Ascending aorta (tissue), 2 donors: ENCODE results near the gene CCDC172. TPM values are rescaled to one million over a fixed set of nuclear protein-coding genes. Genes with fewer than 3 reads are reported as not detected.

Experiments used
- DNase-seq, 2 donors: peaks; one replicate each; pipeline ENCODE4 v3.0.0-alpha.2; 2019; ENCODE audit warnings: low spot score in 2 of 2
- H3K27ac ChIP-seq, 2 donors: fragments of 200-600 bp; sonication (generic); one replicate each; pipeline ENCODE4 v1.5.1; 2016 to 2017; ENCODE audit warnings: mild to moderate bottlenecking in 1 of 2
- H3K27me3 ChIP-seq: fragments of 200-600 bp; sonication (generic); one replicate; pipeline ENCODE4 v1.5.1; 2017
- H3K36me3 ChIP-seq, 2 donors: fragments of 200-600 bp; sonication (generic); one replicate each; pipeline ENCODE4 v1.5.1; 2016
- H3K4me1 ChIP-seq, 2 donors: fragments of 200-600 bp; sonication (generic); one replicate each; pipeline ENCODE4 v1.5.1; 2016 to 2017; ENCODE audit warnings: mild to moderate bottlenecking in 1 of 2
- H3K4me3 ChIP-seq, 2 donors: fragments of 200-600 bp; sonication (generic); one replicate each; pipeline ENCODE4 v1.5.1; 2016 to 2017; ENCODE audit warnings: mild to moderate bottlenecking in 1 of 2
- H3K9me3 ChIP-seq, 2 donors: fragments of 200-600 bp; sonication (generic); one replicate each; pipeline ENCODE4 v1.5.1; 2016
- CTCF ChIP-seq, 3 experiments: fragments of 200-600 bp in 2 of 3; fragments of 450-650 bp in 1 of 3; sonication (generic) in 2 of 3; IDR thresholded peaks; one replicate each; pipeline ENCODE4 v1.5.1; 2016 to 2019; ENCODE audit warnings: antibody characterized with exemption in 3 of 3, mild to moderate bottlenecking in 1 of 3, moderate library complexity in 1 of 3
- intact Hi-C: fragments of 100-400 bp; cut with DNase I; formaldehyde crosslinking; loops from one replicate; pipeline ENCODE4 v1.15.1; 2023
- total RNA-seq: library from RNA; depleted of rRNA; stranded (reverse); fragments of >200 nt; gene quantifications from one replicate; pipeline ENCODE4 v1.1.0, GENCODE V29; 2016

Gene CCDC172
- total RNA-seq, result not detected

GRCh38 chr10:116324227-116324950, at the start of gene CCDC172:
Gene CCDC172 (plus strand): TSS chr10:116324448. CDS start chr10:116325012, 564 bp downstream.
- H3K27ac ChIP-seq, result no peak within 1 kb of the TSS

GRCh38 chr10:116276981-116277380, 47.3 kb upstream of the CCDC172 start:
- intact Hi-C loops, result loop anchor here (10.0 kb wide), 1 partner anchor 232 kb away; no protein-coding TSS in a partner anchor
- H3K9me3 ChIP-seq, result no peaks in the 10 kb centered on the region
- H3K4me1 ChIP-seq, result no peaks in the 10 kb centered on the region
- H3K4me3 ChIP-seq, result no peak overlapping the region
- no peak for DNase-seq
- no peaks in the 10 kb centered on the region for H3K27me3 ChIP-seq
- TF ChIP-seq CTCF (IDR thresholded peaks at IDR 0.05), result no peak
- H3K27ac ChIP-seq, result no peak overlapping the region
- H3K36me3 ChIP-seq, result no peaks in the 10 kb centered on the region

More at GRCh38 chr10:116324227-116324950, at the start of gene CCDC172:
- no peaks in the 10 kb centered on the region for H3K4me1 ChIP-seq
- no peak for DNase-seq
- TF ChIP-seq CTCF (IDR thresholded peaks at IDR 0.05), result no peak
- H3K27me3 ChIP-seq, result no peaks in the 10 kb centered on the region
- H3K4me3 ChIP-seq, result no peak within 1 kb of the TSS
- no peaks in the 10 kb centered on the region for H3K36me3 ChIP-seq
- intact Hi-C loops, result no loop called here
- H3K9me3 ChIP-seq, result no peaks in the 10 kb centered on the region

- no peaks in the 10 kb centered on the region for H3K36me3 ChIP-seq
- H3K4me1 ChIP-seq, result no peaks in the 10 kb centered on the region
- H3K27me3 ChIP-seq, result no peaks in the 10 kb centered on the region
- no peak overlapping the region for H3K27ac ChIP-seq
- no peak overlapping the region for H3K4me3 ChIP-seq
- no peak for TF ChIP-seq CTCF (IDR thresholded peaks at IDR 0.05)
- H3K9me3 ChIP-seq, result no peaks in the 10 kb centered on the region
- intact Hi-C loops, result loop anchor here (10.0 kb wide), 1 partner anchor 234 kb away; no protein-coding TSS in a partner anchor
- DNase-seq, result no peak
These were observed 45.4 kb upstream of the CCDC172 start for GRCh38 chr10:116278846-116279245.

GRCh38 chr10:116281775-116282174, 42.5 kb upstream of the CCDC172 start:
- Histone ChIP-seq H3K9me3 (no peaks in the 10 kb centered on the region), H3K4me3 (no peak overlapping the region), H3K4me1 (no peaks in the 10 kb centered on the region), H3K27me3 (no peaks in the 10 kb centered on the region), H3K36me3 (no peaks in the 10 kb centered on the region), H3K27ac (no peak overlapping the region)
- DNase-seq, result no peak
- no peak for TF ChIP-seq CTCF (IDR thresholded peaks at IDR 0.05)
- intact Hi-C loops, result loop anchor here (10.0 kb wide), 1 partner anchor 1107 kb away; no protein-coding TSS in a partner anchor

GRCh38 chr10:116286626-116287200, 37.5 kb upstream of the CCDC172 start:
- no peak for DNase-seq
- no peak overlapping the region for H3K27ac ChIP-seq
- H3K27me3 ChIP-seq, result no peaks in the 10 kb centered on the region
- H3K9me3 ChIP-seq, result no peaks in the 10 kb centered on the region
- no peak for TF ChIP-seq CTCF (IDR thresholded peaks at IDR 0.05)
- H3K36me3 ChIP-seq, result no peaks in the 10 kb centered on the region
- intact Hi-C loops, result loop anchor here (5.0 to 10.0 kb wide), 2 partner anchors 339 to 1112 kb away; no protein-coding TSS in a partner anchor
- no peaks in the 10 kb centered on the region for H3K4me1 ChIP-seq
- H3K4me3 ChIP-seq, result no peak overlapping the region
